HG03520 (cell line): ENCODE data around the gene TCF12.

Experiments used
- ATAC-seq: cut with Tn5 transposase; IDR thresholded peaks from one replicate; pipeline ENCODE4 v1.9.1; 2021; ENCODE audit warnings: mild to moderate bottlenecking, moderate library complexity; ENCODE audit not compliant: unreplicated experiment

TCF12 gene

GRCh38 chr15:57203906-57204305 lies 285.5 kb downstream of the TCF12 start:
- no peak for ATAC-seq

DNA sequence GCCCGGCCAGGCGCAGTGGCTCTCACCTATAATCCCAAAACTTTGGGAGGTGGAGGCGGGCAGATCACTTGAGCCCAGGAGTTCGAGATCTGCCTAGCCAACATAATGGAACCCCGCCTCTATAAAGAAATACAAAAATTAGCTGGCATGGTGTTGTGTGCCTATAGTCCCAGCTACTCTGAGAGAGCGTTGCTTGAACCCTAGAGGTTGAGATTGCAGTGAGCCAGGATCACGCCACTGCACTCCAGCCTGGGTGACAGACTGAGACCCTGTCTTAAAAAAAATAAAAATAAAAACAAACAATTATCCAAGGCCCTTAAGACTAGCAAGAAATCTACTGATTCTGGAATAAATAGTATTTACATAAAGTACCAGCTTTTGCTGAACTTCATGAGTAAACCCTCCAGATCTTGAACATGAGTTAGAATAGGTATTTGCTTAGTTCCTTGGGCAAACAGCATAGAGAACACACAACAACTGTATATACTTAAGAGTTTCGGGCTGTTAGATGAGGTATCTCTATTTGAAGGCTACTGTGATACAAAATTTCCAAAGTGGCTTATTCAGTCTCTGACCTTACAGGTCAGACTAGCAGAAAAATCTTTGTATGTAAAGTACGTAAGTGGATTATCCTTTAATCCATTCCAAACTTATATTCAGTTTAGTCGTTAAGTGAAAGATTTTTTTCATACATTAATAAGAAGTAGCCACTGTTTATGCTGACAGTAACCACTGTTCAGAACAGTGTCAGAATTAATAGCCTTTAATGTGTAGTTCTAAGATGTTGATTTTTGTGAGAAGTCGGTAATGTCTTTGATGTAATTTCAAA lies 286.8 kb downstream of the TCF12 start:
- no peak for ATAC-seq

DNA sequence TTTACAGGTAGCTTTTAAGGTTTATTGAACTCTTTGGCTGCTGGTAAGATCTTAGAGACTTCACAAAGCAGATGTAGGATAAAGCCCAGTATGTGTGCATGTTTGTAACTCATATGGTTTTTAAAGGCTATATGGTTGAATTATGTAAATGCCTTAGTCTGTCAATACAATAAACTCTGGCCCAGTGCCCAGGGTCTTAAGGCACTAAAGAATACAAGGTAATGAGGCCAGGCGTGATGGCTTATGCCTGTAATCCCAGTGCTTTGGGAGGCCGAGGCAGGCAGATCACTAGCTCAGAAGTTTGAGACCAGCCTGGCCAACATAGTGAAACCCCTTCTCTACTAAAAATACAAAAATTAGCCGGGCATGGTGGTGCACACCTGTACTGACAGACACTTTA lies 287.6 kb downstream of the TCF12 start:
- ATAC-seq = no peak

DNA sequence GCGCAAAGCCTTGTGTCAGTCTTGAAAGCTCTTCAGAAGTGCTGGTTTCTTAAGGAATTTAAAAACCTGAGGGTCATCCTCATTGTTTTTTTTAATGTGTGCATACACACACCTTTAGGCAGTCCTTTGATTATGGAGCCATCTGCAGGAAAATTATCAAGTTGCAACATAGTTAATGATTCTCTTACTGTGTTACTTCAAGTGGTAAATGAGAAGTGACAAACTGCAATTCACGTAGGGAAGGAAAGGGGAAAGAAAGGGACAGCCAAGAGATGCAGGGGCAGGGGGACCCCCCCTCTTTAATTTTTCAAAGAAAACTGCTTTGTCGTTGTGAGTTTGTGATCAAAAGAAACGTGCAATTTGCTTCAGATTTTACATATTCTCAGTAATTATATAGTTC lies 295.4 kb downstream of the TCF12 start:
- ATAC-seq = no peak

GRCh38 chr15:57215326-57215725 lies 296.9 kb downstream of the TCF12 start:
- no peak for ATAC-seq

DNA sequence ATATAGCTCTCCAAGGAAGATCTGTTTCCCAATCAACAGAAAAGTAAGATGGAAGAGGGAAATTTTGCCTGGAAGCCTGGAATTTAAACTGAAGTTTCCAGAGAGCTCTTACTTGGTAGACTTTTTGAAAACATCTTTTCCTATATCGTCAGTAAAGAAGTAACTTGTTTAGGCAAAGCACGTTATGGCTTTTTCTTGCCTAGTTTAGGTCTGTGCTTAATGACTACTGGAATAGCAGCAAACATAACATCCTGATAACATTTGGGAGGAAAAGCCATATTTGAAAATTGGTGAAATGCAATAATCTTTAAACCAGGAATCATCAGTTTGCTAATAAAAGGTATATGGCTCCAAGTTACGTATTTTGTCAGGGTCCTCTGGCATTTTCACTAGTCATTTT lies 297.4 kb downstream of the TCF12 start:
- ATAC-seq = no peak

DNA sequence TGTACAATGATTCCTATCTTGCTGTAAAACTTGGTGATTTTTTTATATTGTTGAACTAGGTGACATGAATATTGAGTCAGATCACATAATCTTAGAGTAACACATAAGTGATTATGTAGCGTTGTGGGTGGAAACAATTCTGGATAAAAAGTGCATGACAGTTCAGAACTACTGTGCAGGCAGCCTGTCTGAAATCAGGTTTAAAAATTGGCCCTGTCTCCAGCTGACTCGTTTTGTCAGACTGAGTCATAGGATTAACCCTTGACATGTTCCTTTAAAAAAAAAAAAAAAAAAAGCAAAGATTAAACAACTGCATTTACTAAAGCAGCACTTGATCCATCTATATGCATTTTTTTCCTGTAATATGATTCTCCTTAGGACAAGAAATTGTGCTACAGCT lies 297.8 kb downstream of the TCF12 start:
- ATAC-seq = no peak

DNA sequence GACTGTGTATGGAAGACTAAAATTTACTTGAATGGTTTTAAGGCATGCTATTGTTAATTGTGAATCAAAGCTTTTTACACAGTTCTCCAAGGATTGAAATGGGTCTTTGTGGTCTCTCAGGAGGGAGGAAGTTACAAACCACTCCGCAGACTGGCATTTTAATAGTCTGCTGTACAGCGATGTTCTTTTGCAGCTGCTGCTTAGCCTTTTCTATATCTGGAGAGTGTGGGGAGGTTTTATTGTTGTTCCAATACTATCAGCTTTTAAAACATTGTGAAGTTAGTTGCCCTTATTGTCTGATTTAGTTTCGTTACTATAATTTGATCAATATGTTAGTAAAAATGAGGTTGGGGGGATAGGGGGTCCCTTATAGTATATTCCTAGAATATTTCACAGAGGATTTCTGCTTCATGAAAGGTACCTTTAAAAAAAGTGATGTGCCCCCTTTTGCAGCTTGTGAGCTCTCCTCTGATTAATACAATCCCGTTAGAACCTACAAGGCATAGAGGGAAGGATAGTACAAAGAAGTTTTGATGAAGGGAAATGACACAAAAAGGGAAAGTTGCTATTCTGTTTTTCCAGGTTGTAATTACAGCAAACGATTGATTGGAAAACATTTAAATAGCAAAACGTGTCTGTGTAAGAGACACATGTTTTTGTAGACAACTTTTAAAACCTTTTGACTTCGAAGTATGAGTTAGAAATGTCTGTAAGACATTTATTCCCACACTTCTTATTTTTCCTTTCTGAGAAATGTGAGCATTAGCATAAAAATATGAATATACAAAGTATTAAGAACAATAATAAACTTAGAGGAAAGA lies 299.5 kb downstream of the TCF12 start:
- ATAC-seq = no peak

- ATAC-seq = no peak
Observed at GRCh38 chr15:57218826-57219576, 300.6 kb downstream of the TCF12 start.

DNA sequence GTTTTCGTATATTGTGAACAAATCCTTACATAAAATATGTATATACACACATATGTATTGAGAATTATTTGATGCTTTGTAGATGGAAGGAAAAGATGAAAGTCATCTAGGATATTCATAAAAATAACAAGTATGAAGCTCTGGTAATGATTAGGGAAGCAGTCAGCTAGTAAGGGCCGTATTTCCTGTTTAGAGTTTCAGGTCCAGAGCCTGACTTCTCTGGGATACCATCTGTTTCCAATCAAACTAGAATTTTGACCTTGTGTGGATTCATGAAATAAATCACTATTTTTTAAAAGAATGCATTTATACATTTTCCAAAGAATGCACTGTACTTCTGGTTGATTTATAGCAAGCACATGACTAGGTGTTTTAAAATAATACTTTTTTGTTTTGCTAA lies 301.8 kb downstream of the TCF12 start:
- no peak for ATAC-seq

GRCh38 chr15:57221134-57221533 lies 302.7 kb downstream of the TCF12 start:
- no peak for ATAC-seq

GRCh38 chr15:57223345-57223744 lies 304.9 kb downstream of the TCF12 start:
- ATAC-seq = no peak

- ATAC-seq = no peak
Observed at GRCh38 chr15:57223887-57224286, 305.4 kb downstream of the TCF12 start.

DNA sequence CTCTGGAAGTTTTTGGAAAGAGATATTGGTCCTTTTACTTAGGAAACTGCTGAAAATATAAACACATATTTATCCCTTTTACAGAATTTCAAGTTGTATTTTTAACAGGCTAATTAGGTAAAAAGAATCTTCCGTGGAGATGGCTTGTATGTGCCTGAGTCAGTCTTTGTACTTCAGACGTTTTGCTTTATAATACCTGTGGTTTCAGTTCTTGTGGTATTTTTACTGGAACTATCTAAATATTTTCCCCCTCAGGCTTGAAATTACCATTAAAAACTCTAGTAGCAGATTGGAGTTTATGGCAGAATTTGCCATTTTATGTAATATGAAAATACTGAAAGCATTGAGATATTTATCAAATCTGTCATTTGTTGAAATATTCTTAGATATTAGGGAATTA lies 306.2 kb downstream of the TCF12 start:
- no peak for ATAC-seq

- no peak for ATAC-seq
Observed at GRCh38 chr15:57227166-57227565, 308.7 kb downstream of the TCF12 start.

DNA sequence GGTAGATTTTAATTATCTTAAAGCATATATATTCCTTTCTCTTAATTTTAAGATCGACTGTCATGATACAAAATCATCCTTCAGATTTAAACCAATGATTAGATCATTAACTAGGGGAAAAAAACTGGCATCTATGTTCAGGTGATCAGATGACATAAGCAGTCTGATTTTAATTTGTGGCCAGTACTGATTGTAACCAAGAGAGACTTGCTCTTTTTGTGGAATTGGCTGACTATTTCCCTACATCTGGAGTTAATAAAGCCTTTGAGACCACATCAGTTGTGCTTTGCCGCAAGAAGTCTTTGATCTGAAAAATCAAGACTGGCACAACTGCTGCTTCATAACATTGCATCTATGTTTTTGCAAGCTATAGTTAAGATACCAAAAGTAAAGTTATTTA lies 309.5 kb downstream of the TCF12 start:
- no peak for ATAC-seq

- no peak for ATAC-seq
Observed at GRCh38 chr15:57228395-57228794, 310.0 kb downstream of the TCF12 start.

DNA sequence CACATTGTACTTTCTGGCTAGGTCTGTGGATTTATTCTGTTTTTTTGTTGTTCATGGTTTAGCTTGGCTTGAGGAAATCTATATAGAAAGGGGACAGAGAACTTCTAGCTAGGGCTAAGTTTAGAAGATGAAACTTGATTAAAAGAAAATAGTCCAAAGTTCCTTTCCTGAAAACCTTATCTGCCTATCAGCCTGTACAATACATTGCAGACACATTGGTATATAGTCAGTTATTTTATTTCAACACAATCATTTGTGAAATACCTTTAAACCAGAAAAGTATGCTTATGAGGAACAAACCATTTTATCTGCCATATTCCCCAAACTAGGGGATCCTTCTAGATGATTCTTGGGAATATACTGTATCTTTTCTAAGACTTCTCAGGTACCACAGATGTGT lies 310.6 kb downstream of the TCF12 start:
- ATAC-seq = no peak

GRCh38 chr15:57231559-57231958 lies 313.1 kb downstream of the TCF12 start:
- ATAC-seq = no peak

DNA sequence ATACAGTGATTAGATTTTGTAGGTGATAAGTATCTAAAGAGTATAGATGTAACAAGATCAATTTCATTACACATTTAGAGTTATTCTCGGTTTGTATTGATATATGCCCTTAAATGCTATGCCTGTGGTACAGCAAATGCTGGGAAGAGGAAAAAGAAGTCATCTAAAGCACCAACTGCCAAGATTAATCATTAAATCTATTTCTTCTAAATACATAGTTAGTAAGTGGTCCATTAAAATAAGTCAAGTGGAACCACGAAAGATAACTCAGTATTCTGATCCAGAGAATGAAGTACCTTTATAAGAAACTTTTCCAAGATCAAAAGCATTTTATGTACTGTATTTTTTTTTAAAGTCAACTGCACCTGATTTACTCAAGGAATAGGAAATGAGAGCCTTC lies 315.7 kb downstream of the TCF12 start:
- no peak for ATAC-seq

DNA sequence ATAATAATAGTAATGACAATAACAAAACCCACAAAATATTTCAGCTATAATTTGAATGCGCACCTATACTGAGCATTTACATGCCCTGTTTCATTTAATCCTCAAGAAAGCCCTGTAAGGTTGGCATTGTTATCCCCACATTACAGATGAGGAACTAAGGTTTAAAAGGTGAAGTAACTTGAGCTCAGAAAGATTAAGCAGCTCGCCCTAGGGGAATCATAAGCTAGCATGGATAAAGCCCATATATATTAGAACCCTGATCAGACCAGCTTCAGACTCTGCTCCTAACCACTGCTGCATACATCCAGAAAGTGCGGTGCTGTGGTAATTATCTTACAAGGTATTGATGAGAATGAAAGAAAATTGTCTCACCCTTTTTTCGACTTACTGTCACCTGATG lies 316.7 kb downstream of the TCF12 start:
- no peak for ATAC-seq

DNA sequence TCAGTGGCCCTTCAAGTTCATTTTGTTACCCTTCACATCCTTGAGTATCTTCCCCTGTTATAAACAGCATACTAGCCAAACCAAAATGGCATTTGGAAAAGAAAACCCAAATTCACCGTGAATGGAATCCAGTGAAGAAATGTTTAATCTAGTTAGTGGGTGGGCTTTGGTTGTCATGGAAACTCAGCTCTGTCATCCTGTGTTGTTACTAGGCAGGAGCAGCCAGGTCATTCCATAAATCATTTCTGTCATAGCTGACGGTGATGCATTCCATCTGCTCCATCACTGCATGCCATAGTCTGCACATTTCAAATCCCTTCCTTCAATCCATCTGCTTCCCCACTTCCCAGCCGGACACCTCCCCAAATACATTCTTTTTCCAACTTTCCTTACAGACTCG lies 317.4 kb downstream of the TCF12 start:
- no peak for ATAC-seq
